HepG2 (cell line): ENCODE data around the gene DNAJC28. TPM values are rescaled to one million over a fixed set of nuclear protein-coding genes. Genes with fewer than 3 reads are reported as not detected.

Source experiments
- ATAC-seq: fragments of 200-7000 bp; cut with Tn5 transposase; 3 replicates; pipeline ENCODE4 v1.9.1; 2020; ENCODE audit warnings: mild to moderate bottlenecking, moderate library complexity
- BruUV-seq: library from RNA; stranded (reverse); fragments of 400-500 nt; replicated peaks from 2 replicates; lab custom pipeline; 2021; lab: Mats Ljungman, UMichigan
- CTCF ChIA-PET: fragments of 300-600 bp; formaldehyde crosslinking; extraction: SDS; loops from one replicate; lab custom pipeline; 2021; ENCODE audit warnings: low total read pairs, inconsistent platforms, low intra/inter-chr PET ratio; lab: Yijun Ruan, JAX
- POLR2A ChIA-PET: fragments of 350-600 bp; sonication (Branson Sonifier 250); formaldehyde crosslinking; loops from one replicate; lab custom pipeline; 2020; ENCODE audit warnings: antibody characterized with exemption, inconsistent platforms; lab: Yijun Ruan, JAX
- DNase-seq: peaks from one replicate; pipeline ENCODE4 v3.0.0-alpha.2; 2015; ENCODE audit warnings: low spot score
- FAIRE-seq: peaks from 3 replicates; lab custom pipeline; 2011; peaks lifted over from hg19 to GRCh38; lab: Jason Lieb, UNC
- H2AFZ ChIP-seq: one replicate; pipeline ENCODE4 v1.6.1; 2011; ENCODE audit warnings: low read length, inconsistent platforms
- H3K27ac ChIP-seq: fragments of 300-600 bp; 3 replicates; pipeline ENCODE4 v1.8.0; 2011; ENCODE audit warnings: mixed run types, mild to moderate bottlenecking, mixed read lengths, low read length, inconsistent platforms; ENCODE audit not compliant: insufficient read depth; ENCODE audit errors: extremely low read length
- H3K27me3 ChIP-seq, 2 experiments: fragments of 200-600 bp in 1 of 2; 2 replicates in 1 of 2; 3 replicates in 1 of 2; pipeline versions ENCODE4 v1.6.0 to v1.8.0; 2011; ENCODE audit warnings: low read length in 2 of 2, mild to moderate bottlenecking in 2 of 2, moderate library complexity in 2 of 2, inconsistent platforms in 1 of 2; ENCODE audit not compliant: insufficient read depth in 2 of 2, control insufficient read depth in 1 of 2
- H3K36me3 ChIP-seq, 2 experiments: fragments of 200-600 bp in 1 of 2; replicated peaks in 1 of 2; 2 replicates in 1 of 2; 3 replicates in 1 of 2; pipeline versions ENCODE4 v1.5.1 to v1.8.0; 2011; ENCODE audit warnings: low read length in 2 of 2, inconsistent platforms in 1 of 2; ENCODE audit not compliant: insufficient read depth in 2 of 2, control insufficient read depth in 1 of 2
- H3K4me1 ChIP-seq: 2 replicates; pipeline ENCODE4 v1.5.1; 2012; ENCODE audit warnings: low read length, inconsistent platforms; ENCODE audit not compliant: insufficient read depth
- H3K4me2 ChIP-seq: 2 replicates; pipeline ENCODE4 v1.6.0; 2011; ENCODE audit warnings: low read depth, low read length, inconsistent platforms
- H3K4me3 ChIP-seq, 3 experiments: fragments of 200-600 bp in 1 of 3; sonication (generic), shearing (Covaris generic) in 1 of 3; replicated peaks in 1 of 3; 2 replicates each; pipeline ENCODE4 v1.5.1; 2011 to 2016; ENCODE audit warnings: low read length in 3 of 3, inconsistent platforms in 2 of 3, low read depth in 2 of 3, mild to moderate bottlenecking in 2 of 3, control low read depth in 1 of 3, mixed read lengths in 1 of 3; ENCODE audit not compliant: insufficient read depth in 1 of 3
- H3K79me2 ChIP-seq: one replicate; pipeline ENCODE4 v1.6.1; 2011; ENCODE audit warnings: low read length, inconsistent platforms; ENCODE audit not compliant: insufficient read depth
- H3K9ac ChIP-seq: 2 replicates; pipeline ENCODE4 v1.6.0; 2011; ENCODE audit warnings: mild to moderate bottlenecking, low read depth, low read length, inconsistent platforms; ENCODE audit not compliant: insufficient read depth
- H3K9me3 ChIP-seq: 2 replicates; pipeline ENCODE4 v1.5.1; 2012; ENCODE audit warnings: mild to moderate bottlenecking, low read length
- H4K20me1 ChIP-seq: 2 replicates; pipeline ENCODE4 v1.6.0; 2011; ENCODE audit warnings: inconsistent platforms, mild to moderate bottlenecking, low read length, moderate library complexity; ENCODE audit not compliant: insufficient read depth
- ATRX ChIP-seq: sonication (generic); formaldehyde crosslinking; IDR thresholded peaks from 2 replicates; pipeline ENCODE4 v1.4.0; 2020; ENCODE audit warnings: missing genetic modification reagents, borderline replicate concordance
- CREB3 ChIP-seq: sonication (generic); formaldehyde crosslinking; IDR thresholded peaks from 2 replicates; pipeline ENCODE4 v1.5.0; 2020; ENCODE audit warnings: missing genetic modification reagents
- NBN ChIP-seq: fragments of 450-650 bp; conservative IDR thresholded peaks from 2 replicates; pipeline ENCODE4 v1.6.1; 2017
- SRSF9 ChIP-seq: fragments of 200-400 bp; formaldehyde crosslinking; IDR thresholded peaks from 2 replicates; pipeline ENCODE4 v1.6.1; 2018; ENCODE audit warnings: borderline replicate concordance, mild to moderate bottlenecking, low read depth, low read length; ENCODE audit not compliant: insufficient read depth, poor library complexity, severe bottlenecking
- STAT5B ChIP-seq: sonication (generic); formaldehyde crosslinking; IDR thresholded peaks from 2 replicates; pipeline ENCODE4 v1.4.0; 2020; ENCODE audit warnings: missing genetic modification reagents
- ZNF160 ChIP-seq: sonication (generic); formaldehyde crosslinking; IDR thresholded peaks from 2 replicates; pipeline ENCODE4 v1.8.0; 2022; ENCODE audit warnings: mild to moderate bottlenecking, inconsistent platforms, missing genetic modification reagents
- ZNF556 ChIP-seq: sonication (generic); formaldehyde crosslinking; IDR thresholded peaks from 2 replicates; pipeline ENCODE4 v1.4.0; 2020; ENCODE audit warnings: mild to moderate bottlenecking, missing genetic modification reagents, borderline replicate concordance
- ZNF558 ChIP-seq: sonication (generic); formaldehyde crosslinking; IDR thresholded peaks from 2 replicates; pipeline ENCODE4 v1.9.0; 2022; ENCODE audit warnings: mild to moderate bottlenecking, missing genetic modification reagents, borderline replicate concordance
- ZNF605 ChIP-seq: sonication (generic); formaldehyde crosslinking; IDR thresholded peaks from 2 replicates; pipeline ENCODE4 v1.8.0; 2022; ENCODE audit warnings: mild to moderate bottlenecking, missing genetic modification reagents
- WGBS: methylation state at CpG from one replicate; pipeline ENCODE4 v1.1.6; 2017; ENCODE audit warnings: low lambda C conversion rate; 5-methylcytosine and 5-hydroxymethylcytosine counted together
- in situ Hi-C: cut with HindIII; loops from 2 replicates; pipeline ENCODE4 v1.10.0; 2017; ENCODE audit warnings: low pct_unique_long_range_greater_than_20kb; ENCODE audit not compliant: extremely low pct_ligation_motif_present
- intact Hi-C: fragments of 100-400 bp; cut with micrococcal nuclease; formaldehyde crosslinking; loops from one replicate; pipeline ENCODE4 v1.10.0; 2022; ENCODE audit not compliant: unreplicated experiment
- polyA plus RNA-seq, 8 experiments: library from polyadenylated mRNA; depleted of rRNA in 3 of 8; stranded (reverse) in 7 of 8; unstranded in 1 of 8; fragments of >200 nt; fragmentation: Illumina TruSeq in 4 of 8; extraction: Trizol in 4 of 8; gene quantifications; 2 replicates each; pipeline versions ENCODE4 v1.2.1 to v1.2.3, GENCODE V29; 2011 to 2016; ENCODE audit warnings: low read depth in 4 of 8, missing spikeins in 1 of 8, mixed read lengths in 1 of 8; ENCODE audit not compliant: insufficient read depth in 1 of 8
- total RNA-seq, 5 experiments: library from RNA; depleted of rRNA; stranded (reverse); fragments of >200 nt; fragmentation: Illumina TruSeq; extraction: Trizol; gene quantifications; 2 replicates each; pipeline ENCODE4 v1.2.3, GENCODE V29; 2016; ENCODE audit warnings: low read depth in 1 of 5
- TF ChIP-seq, protein P1 (sequence below): sonication (generic); formaldehyde crosslinking; conservative IDR thresholded peaks from 2 replicates; pipeline ENCODE4 v1.8.0; 2022; ENCODE audit warnings: low read depth, missing genetic modification reagents
- TF ChIP-seq, protein P2 (sequence below): IDR thresholded peaks from 2 replicates; pipeline ENCODE4 v1.6.1; 2018; ENCODE audit warnings: missing genetic modification reagents, mild to moderate bottlenecking, missing compliant biosample characterization

Gene DNAJC28
- total and polyA plus RNA-seq, 2 of the 13 experiments (the other 11 are each of a cell fraction or from before 2014, with no cell fraction given): 1.5 to 3.3 TPM

DNA sequence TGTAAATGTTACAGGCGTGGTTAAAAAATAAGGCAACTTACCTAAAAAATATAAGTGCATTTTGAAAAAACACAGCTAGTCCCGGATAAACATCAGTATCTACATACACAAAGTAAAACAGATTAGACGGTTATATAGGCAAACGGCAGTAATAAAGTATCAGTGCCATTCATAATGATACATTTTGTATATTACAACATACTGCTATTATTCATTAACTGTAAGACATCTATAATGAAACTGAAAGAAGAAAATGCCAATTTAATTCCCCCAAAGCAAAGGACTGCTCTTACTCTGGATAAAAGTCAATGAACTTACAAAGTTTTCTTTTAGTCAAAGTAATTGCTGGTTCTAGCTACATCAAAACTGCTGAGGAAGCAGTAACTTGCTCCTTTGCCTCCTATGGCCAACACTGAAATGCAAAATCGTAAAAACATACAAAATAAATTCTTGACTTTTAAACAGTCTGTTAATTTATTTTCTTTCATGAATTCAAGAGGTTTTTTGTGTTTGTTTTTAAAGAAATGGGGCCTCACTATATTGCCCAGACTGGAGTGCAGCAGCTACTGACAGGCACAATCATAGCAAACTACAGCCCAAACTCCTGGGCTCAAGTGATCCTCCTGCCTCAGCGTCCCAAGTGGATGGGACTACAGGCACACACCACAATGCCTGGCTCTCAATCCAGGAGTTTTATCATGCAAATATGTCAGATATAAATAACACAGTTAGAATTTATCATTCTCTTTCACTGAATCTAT lies 35.6 kb downstream of the DNAJC28 start (continued):
- TF ChIP-seq, protein P1, sequence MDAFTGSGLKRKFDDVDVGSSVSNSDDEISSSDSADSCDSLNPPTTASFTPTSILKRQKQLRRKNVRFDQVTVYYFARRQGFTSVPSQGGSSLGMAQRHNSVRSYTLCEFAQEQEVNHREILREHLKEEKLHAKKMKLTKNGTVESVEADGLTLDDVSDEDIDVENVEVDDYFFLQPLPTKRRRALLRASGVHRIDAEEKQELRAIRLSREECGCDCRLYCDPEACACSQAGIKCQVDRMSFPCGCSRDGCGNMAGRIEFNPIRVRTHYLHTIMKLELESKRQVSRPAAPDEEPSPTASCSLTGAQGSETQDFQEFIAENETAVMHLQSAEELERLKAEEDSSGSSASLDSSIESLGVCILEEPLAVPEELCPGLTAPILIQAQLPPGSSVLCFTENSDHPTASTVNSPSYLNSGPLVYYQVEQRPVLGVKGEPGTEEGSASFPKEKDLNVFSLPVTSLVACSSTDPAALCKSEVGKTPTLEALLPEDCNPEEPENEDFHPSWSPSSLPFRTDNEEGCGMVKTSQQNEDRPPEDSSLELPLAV (CRISPR knock-in tag): no peak

GRCh38 chr21:33452362-33452761 lies 39.2 kb downstream of the DNAJC28 start:
- ATAC-seq (peak; percentile 49; the same call in 2 of the 3 replicates), DNase-seq (no peak), FAIRE-seq (no peak)
- Histone ChIP-seq H3K4me1 (peaks cover 14% of the 10 kb centered on the region), H3K4me2 (no peak overlapping the region), H3K36me3 (peaks cover 1 to 12% of the 10 kb centered on the region in 2 experiments; a peak in 2 of 5 replicates), H2AFZ (no peak overlapping the region), H4K20me1 (no peaks in the 10 kb centered on the region), H3K27me3 (no peaks in the 10 kb centered on the region), H3K27ac (no peak overlapping the region), H3K4me3 (no peak overlapping the region), H3K79me2 (no peaks in the 10 kb centered on the region), H3K9me3 (no peaks in the 10 kb centered on the region), H3K9ac (no peak overlapping the region)
- in situ Hi-C loops (no loop called here), intact Hi-C loops (no loop called here)
- TF ChIP-seq CREB3 (CRISPR knock-in tag) (no peak), ZNF556 (CRISPR knock-in tag) (no peak), NBN (no peak), ZNF160 (CRISPR knock-in tag) (no peak), ZNF558 (CRISPR knock-in tag) (no peak), STAT5B (CRISPR knock-in tag) (no peak), ZNF605 (CRISPR knock-in tag) (no peak), SRSF9 (no peak), ATRX (CRISPR knock-in tag) (no peak)
- TF ChIP-seq, protein P2, sequence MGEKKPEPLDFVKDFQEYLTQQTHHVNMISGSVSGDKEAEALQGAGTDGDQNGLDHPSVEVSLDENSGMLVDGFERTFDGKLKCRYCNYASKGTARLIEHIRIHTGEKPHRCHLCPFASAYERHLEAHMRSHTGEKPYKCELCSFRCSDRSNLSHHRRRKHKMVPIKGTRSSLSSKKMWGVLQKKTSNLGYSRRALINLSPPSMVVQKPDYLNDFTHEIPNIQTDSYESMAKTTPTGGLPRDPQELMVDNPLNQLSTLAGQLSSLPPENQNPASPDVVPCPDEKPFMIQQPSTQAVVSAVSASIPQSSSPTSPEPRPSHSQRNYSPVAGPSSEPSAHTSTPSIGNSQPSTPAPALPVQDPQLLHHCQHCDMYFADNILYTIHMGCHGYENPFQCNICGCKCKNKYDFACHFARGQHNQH (CRISPR knock-in tag): no peak
- ChIA-PET CTCF (no interaction called here), POLR2A (interaction anchor here (1.2 kb wide), 1 partner anchor 28 kb away, joined by 3 read pairs; the partner anchor contains the start of gene TMEM50B)
- 91% methylated on average over 3 of the region's 3 CpGs for WGBS
- BruUV-seq: no TSS peak
